ENCODE data around the gene LIN7A. TPM values are rescaled to one million over a fixed set of nuclear protein-coding genes. Genes with fewer than 3 reads are reported as not detected.
"Not testable (repeated sequence)": the region's sequence is repeated elsewhere in the genome, so short reads cannot be mapped to it uniquely, and the experiment has no call there.

Gene LIN7A
- polyA plus RNA-seq, 4 donors, result 18.3 to 23.0 (median 20.1) TPM

- no peak for DNase-seq (ENCODE audit: low read depth in 4 of 4, low spot score in 2 of 4)
These were observed 13.3 kb downstream of the LIN7A start for GRCh38 chr12:80924437-80924836.

DNA sequence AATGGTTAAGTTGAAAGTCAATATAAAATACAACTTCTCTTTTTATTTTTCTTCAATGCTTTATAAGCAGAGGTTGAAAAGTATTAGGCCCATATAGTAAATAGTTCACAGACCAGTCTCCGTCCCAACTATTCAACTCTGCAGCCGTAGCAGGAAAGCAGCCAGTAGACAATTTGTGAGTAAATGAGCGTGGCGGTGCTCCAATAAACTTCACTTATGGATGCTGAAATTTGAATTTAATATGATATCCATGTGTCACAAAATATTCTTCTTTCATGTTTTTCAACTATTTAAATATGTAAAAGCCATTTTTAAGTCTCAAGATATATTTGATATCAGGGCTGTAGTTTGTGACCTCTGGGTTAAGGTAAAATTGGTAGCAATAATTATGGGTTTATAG is 17.7 kb downstream of the LIN7A start:
- no peak for DNase-seq (ENCODE audit: low read depth in 4 of 4, low spot score in 2 of 4)

- no peak for DNase-seq (ENCODE audit: low read depth in 4 of 4, low spot score in 2 of 4)
These were observed 20.1 kb downstream of the LIN7A start for GRCh38 chr12:80917651-80918050.

DNA sequence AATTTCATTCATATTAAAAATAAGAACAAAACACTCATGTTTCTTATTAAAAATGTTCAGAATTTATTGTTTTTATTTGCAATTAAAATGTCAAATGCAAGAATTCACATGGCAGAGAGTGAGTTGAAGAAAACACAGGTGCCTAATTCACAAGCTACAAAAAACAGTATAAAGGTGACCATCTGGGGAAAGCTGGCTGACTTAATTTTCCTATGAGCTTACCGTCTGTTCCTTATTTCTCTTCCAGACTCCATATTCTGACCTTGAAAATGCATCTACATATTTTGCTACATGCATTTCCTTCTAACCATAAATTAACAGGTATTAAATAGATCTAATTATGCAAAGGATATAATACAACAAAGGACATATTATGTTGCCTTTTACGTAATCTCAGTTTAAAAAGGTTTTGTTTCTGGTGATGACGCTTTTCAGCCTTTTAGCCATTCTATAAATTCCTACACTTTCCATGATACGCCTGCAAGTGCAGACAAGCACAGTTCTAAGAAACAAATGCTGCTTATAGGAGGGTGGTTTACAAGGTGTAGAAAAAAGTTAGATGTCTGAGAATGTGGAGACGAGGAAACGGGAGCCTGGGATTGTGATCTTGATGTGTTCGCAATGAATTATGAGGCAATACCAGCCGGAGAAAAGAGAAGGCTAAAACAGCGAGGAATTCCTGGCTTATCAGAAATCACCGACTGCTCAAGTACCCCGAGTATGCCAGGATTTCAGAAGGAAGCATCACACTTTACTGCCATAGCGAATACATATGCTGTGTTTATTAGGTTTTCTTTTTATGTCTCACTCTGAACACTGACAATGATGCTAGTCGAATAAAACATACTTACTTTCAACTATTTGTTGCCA is 24.6 kb downstream of the LIN7A start:
- no peak for DNase-seq (ENCODE audit: low read depth in 4 of 4, low spot score in 2 of 4)

DNA sequence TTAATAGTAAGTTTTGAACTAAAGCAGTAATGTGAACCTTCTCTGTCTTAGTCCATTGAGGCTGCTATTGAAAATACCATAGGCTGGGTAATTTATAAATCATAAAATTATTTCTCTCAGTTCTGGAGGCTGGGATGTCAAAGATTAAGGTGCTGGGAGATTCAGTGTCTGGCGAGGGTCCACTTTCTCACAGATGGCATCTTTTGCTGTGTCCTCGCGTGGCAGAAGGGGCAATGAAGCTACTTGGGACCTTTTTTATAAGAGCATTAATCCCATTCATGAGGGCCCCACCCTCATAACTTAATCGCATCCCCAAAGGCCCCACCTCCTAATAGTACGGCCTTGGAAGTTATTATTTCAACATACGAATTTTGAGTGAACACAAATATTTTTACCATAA is 28.4 kb downstream of the LIN7A start:
- no peak for DNase-seq (ENCODE audit: low read depth in 4 of 4, low spot score in 2 of 4)

DNA sequence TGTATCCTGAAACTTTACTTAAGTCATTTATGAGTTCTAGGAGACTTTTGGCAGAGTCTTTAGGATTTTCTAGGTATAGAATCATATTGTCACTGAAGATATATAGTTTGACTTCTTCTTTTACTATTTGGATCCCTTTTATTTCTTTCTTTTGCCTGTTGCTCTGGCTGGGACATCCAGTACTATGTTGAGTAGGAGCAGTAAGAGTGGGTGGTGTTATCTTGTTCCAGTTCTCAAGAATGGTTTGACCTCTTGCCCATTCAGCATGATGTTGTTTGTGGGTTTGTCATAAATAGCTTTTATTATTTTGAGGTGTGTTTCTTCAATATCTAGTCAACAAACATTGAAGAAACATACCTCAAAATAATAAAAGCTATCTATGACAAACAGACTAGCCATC is 35.0 kb downstream of the LIN7A start:
- DNase-seq (ENCODE audit: low read depth in 4 of 4, low spot score in 2 of 4), result no peak

DNA sequence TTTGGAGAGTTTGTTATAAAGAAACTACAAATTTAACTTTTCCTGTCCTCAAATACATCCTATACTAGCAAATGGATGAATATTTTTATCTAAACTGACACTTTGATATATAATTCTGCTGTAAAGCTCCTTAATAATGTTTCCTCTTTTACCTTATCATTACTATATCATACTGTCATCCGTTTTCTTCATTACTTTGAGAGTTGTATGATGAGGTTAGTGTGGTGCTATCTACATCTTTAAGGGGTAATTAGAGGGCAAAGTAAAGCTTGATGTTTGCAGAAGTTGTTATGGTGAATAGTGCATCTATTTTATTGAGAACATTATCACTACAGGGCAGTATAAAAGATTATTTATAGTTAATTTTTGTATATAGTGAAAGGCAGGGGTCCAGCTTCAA is 36.1 kb downstream of the LIN7A start:
- no peak for DNase-seq (ENCODE audit: low read depth in 4 of 4, low spot score in 2 of 4)

DNA sequence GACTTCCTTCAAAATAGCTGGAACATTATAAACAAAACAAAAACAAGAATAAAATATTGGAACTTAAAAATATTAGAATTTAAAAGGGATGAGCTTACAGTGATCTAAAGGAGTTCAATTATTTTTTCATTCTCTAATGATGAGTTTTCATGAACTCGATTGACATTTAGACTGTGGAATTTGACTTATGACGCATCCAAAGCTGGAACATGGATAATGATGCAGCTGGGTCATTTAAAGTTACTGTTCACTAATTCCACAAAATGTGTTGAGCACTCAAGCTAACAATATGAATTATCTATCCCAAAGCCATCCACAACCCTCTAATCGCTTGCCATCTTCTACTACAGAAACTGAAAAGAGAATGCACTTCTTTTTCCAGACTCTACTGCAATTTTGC is 42.5 kb downstream of the LIN7A start:
- DNase-seq (ENCODE audit: low read depth in 4 of 4, low spot score in 2 of 4), result no peak

DNA sequence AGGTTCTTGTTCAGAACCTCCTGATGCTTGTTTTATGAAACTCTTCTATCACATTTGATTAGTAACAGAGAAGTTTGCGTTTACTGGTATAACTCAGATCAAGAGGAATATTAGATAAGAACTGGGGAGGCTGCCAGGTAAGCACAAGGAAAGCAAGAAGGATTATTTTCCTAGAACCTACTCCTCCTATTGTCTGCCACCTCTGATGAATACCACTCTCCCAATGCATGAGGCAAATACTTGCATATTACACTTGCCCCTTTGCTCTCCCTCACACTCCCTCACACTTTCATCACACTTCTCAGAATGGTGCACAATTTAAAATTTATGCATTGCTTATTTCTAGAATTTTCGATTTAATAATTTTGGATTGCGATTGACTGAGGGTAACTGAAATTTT is 43.6 kb downstream of the LIN7A start:
- DNase-seq (ENCODE audit: low read depth in 4 of 4, low spot score in 2 of 4), result no peak

DNA sequence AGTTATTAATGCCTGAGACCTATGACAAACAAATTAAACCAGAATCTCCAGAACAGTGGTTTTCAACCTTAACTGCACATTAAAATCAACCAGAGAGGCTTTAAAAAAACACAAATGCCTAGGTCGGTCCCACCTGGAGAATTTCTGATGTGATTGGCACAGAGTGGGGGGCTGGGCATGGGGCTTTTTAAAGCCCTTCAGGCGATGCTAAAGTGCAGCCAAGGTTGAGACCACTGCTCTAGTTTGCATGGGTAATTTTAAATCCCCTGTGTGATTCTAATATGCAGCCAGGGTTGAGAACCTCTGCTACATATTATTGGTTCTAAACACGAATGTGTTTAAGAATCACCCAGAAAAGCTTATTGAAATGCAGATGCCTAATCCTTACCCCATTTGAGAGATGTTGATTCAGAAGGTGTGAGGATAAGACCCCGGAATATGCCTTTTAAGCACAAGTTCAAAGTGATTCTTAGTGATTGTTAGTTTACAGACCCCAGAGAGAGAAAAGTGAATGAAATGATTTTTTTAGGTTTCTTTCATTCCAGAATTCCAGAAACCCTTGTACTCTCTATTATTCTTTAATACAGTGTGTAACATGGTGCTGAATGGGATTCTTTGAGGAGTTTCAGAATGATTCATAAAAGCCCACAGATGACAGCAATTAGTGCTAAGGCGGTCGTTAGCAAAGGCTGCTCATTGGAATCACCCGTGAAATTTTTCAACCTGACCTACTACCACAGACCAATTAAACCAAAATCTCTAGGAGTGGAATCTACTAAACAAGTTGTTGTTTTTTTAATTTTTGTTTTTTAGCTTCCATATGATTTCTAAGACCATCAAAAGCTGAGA is 44.9 kb downstream of the LIN7A start:
- no peak for DNase-seq (ENCODE audit: low read depth in 4 of 4, low spot score in 2 of 4)

GRCh38 chr12:80884651-80885050 is 53.1 kb downstream of the LIN7A start:
- DNase-seq (ENCODE audit: low read depth in 4 of 4, low spot score in 2 of 4), result no peak

- no peak for DNase-seq (ENCODE audit: low read depth in 4 of 4, low spot score in 2 of 4)
These were observed 56.6 kb downstream of the LIN7A start for GRCh38 chr12:80881106-80881505.

- DNase-seq (ENCODE audit: low read depth in 4 of 4, low spot score in 2 of 4), result not testable (repeated sequence)
These were observed 59.3 kb downstream of the LIN7A start for GRCh38 chr12:80878452-80878851.

DNA sequence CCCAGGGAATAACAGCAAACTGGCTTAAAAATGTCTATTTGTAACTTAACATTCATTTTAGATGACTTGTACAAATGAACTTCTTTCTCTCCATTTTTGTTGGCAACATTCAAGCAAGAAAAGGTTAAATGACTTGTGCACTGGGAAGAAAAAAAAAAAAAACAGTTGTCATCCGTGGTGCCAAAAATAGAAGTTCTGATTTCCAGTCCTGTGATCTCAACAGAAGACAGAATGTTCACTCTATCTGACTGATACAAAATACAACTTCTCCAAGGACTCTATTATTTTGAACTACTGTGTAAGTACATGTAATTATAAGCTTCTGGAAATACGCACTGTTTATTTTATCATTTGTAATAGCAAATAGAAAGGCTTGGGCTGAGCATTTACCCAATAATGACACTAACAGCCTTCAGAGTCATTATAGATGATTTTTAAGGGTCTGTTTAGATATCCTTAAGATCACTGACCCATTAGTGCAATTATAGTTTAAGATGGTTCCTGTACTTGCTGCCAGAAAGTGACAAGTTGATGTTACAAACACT is 59.9 kb downstream of the LIN7A start:
- no peak for DNase-seq (ENCODE audit: low read depth in 4 of 4, low spot score in 2 of 4)

DNA sequence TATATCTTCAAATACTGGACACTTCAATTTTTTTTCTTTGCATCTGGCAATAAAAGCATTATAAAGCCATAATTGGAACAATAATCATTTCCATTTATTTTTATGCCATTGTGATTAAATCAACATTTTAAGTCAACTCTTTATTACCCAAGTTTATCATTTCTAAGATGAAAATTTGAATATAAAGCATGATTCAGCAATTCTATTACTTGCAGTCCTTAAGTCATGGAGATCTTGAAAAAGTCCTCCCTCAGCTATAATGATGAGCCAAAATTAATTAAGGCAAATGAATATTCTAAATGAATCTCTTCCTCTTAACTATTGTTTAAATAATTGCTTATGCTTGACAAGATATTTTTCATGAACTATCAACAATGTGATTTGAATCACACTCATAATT is 65.7 kb downstream of the LIN7A start:
- DNase-seq (ENCODE audit: low read depth in 4 of 4, low spot score in 2 of 4), result no peak

DNA sequence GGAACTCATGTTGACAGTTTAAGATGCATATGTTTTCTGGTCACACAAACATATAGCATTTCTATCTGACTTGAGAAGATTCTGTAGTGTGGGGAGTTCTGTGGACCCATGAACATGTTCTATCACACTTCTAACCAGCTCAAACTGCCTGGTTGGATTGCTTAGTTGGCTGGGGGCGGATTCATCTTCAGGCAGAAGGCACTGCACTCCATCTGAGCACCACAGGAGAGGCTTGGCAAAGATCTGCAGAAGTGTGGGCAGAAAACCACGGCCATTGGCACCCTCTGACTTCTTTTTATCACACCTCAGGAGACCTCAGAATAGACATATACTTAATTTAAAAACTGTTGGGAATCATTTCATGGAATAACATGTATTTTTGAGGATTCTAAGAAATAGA is 68.5 kb downstream of the LIN7A start:
- no peak for DNase-seq (ENCODE audit: low read depth in 4 of 4, low spot score in 2 of 4)

DNA sequence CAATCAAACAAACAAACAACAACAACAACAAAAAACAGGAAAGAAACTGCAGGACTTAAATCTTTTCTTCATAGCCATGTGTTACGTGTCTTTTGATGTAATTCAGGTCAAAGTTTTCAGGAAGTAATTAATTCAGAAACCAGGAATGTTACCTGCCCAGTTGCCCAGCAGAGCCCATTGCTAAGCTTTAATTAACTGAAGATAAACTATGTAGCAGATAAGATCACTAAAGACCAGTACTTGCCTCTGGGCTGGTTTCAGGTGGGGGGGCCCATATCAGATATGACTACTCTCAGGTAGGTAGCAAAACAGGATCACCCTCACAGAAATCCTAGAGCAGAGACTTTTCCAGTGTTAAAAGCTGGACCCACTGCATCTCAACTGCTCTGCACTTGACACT is 69.2 kb downstream of the LIN7A start:
- no peak for DNase-seq (ENCODE audit: low read depth in 4 of 4, low spot score in 2 of 4)

- no peak for DNase-seq (ENCODE audit: low read depth in 4 of 4, low spot score in 2 of 4)
These were observed 69.8 kb downstream of the LIN7A start for GRCh38 chr12:80867941-80868340.

DNA sequence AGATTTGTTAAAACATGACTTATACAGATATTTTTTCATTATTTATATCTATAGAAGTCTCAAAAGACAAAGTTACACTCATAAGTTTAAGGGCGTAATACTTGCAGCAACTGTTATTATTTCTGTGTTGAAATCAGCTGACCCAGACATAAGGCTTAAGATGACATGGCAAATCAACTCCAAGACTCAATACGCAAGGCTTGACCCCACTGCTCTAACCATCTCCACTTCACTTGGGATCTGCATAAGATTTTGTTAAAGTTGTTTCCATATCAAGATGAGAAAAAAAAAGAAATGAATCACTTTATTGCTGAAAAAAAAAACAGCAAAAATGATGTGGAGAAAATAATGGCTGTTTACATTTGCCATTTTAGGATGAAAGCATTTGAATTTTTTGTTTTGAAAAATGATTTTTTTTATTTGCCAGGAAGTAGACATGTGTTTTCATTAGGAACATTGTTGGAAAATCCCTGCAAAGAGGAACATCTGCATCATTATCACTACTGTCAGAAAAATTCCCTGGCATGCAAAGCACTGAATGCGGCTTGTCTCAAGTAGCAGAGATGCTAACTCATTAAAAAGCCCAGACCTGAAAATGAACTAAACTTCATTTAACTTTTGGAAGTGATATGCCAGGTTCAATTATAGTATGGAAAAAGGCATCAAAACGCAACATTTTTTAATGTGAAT is 73.5 kb downstream of the LIN7A start:
- no peak for DNase-seq (ENCODE audit: low read depth in 4 of 4, low spot score in 2 of 4)

DNA sequence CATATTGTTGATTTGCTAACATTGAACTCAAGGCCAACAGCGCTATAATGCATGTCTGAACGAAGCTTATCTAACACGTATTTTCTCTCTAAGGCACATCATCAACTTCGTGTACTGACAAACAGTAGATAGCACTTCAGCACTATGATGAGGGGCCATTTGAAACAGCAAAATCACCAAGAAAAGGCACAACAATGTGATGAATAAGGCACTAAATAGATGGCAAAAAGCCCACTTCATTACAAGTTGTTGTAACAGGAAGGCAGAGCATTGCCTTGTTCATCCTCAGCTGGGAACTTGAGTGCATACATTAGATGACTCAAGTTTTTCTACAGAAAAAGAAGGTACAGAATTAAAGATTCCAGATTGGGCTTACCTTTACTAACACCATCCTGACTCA is 75.2 kb downstream of the LIN7A start:
- no peak for DNase-seq (ENCODE audit: low read depth in 4 of 4, low spot score in 2 of 4)

Data from left renal cortex interstitium (tissue), 4 donors.